Measurements from ENCODE around the gene SLX1A. TPM values are rescaled to one million over a fixed set of nuclear protein-coding genes. Genes with fewer than 3 reads are reported as not detected.
"Not testable (repeated sequence)": the region's sequence is repeated elsewhere in the genome, so short reads cannot be mapped to it uniquely, and the experiment has no call there.

The SLX1A gene
- total RNA-seq, 1 experiment from 2014 or later: 57.9 TPM

DNA sequence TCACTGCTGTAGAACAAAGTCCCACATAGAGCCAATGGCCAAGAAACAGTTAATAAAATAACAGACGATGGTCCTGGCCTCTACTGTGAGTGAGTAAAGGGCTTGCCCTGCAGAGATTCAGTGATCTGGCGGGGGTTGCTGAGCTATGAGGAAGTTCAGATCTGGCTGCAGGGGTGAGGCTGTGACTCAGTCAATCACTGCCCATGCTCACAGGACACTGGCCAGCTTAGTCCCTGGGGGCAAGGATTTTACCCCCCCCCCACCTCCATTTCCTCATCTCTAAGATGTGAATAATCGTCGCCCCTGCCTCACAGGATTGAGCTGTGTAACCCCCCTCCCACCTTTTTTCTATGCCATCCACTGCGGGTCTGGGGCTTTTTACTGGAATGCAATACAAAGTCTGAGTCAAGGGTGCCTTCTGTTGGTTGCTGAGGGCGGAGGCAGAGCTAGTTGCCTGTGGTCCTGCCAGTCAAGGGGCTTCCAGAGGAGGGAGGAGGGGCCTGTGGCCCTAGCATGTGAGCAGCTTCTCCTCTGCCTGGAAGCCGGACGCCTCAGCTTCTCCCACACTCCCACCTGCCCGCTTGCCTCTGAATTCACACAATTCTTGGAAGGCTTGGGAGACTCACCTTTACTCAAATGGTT, 13.5 kb downstream of the SLX1A start:
- in situ Hi-C loops (cut with HindIII; ENCODE audit: low sequenced_read_pairs); DNase-seq (ENCODE audit: low spot score): not testable (repeated sequence)

- DNase-seq (ENCODE audit: low spot score); in situ Hi-C loops (cut with HindIII; ENCODE audit: low sequenced_read_pairs): not testable (repeated sequence)
These were observed 15.4 kb downstream of the SLX1A start for GRCh38 chr16:30209032-30209431.

DNA sequence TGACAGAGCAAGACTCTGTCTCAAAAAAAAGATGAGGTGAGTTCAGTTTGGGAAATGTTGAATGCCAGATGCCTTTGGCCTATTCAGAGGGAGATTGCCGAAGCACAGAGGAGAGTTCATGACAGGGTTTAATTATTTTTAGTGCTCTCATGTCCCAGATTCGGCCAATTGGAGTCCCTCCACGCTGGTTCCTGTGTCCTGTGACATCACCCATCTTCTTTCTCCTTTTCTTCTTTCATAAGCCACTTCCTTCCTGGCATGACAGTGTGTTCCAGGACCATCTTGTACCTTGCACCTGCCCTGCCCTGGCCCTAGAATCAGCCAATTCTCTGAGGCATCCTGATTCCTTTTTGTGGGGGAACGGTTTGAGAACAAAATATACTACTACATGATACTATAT, 17.7 kb downstream of the SLX1A start:
- DNase-seq (ENCODE audit: low spot score); in situ Hi-C loops (cut with HindIII; ENCODE audit: low sequenced_read_pairs): not testable (repeated sequence)

GRCh38 chr16:30217082-30217481, 23.4 kb downstream of the SLX1A start:
- in situ Hi-C loops (cut with HindIII; ENCODE audit: low sequenced_read_pairs); DNase-seq (ENCODE audit: low spot score): not testable (repeated sequence)

Other genes with a start within 250 kb of the SLX1A start
- 78.5 and 123 TPM in 2 replicates for gene TMEM219, start 231.8 kb upstream of the SLX1A start, total RNA-seq (2014; rRNA removed; shearing (Covaris generic))
- gene TAOK2, start 220.0 kb upstream of the SLX1A start, total RNA-seq (2014; rRNA removed; shearing (Covaris generic)): 59.3 and 61.8 TPM in 2 replicates
- 15.0 and 16.7 TPM in 2 replicates for gene HIRIP3, start 198.3 kb upstream of the SLX1A start, total RNA-seq (2014; rRNA removed; shearing (Covaris generic))
- 72.4 and 97.0 TPM in 2 replicates for gene INO80E, start 197.6 kb upstream of the SLX1A start, total RNA-seq (2014; rRNA removed; shearing (Covaris generic))
- not detected in 2 replicates for gene DOC2A, start 182.8 kb upstream of the SLX1A start, total RNA-seq (2014; rRNA removed; shearing (Covaris generic))
- gene C16orf92, start 170.7 kb upstream of the SLX1A start, total RNA-seq (2014; rRNA removed; shearing (Covaris generic)): not detected in 2 replicates
- 1.3 TPM in 1 of 2 replicates, not detected in the other for gene TLCD3B, start 162.6 kb upstream of the SLX1A start, total RNA-seq (2014; rRNA removed; shearing (Covaris generic))
- gene ALDOA, start 128.1 kb upstream of the SLX1A start, total RNA-seq (2014; rRNA removed; shearing (Covaris generic)): 432 and 515 TPM in 2 replicates
- 225 and 232 TPM in 2 replicates for gene PPP4C, start 117.9 kb upstream of the SLX1A start, total RNA-seq (2014; rRNA removed; shearing (Covaris generic))
- not detected in 2 replicates for gene TBX6, start 102.0 kb upstream of the SLX1A start, total RNA-seq (2014; rRNA removed; shearing (Covaris generic))
- not detected in 2 replicates for gene YPEL3, start 97.7 kb upstream of the SLX1A start, total RNA-seq (2014; rRNA removed; shearing (Covaris generic))
- gene GDPD3, start 80.3 kb upstream of the SLX1A start, total RNA-seq (2014; rRNA removed; shearing (Covaris generic)): 0.12 TPM in 1 of 2 replicates, not detected in the other
- 34.6 and 37.0 TPM in 2 replicates for gene MAPK3, start 70.7 kb upstream of the SLX1A start, total RNA-seq (2014; rRNA removed; shearing (Covaris generic))
- 35.9 and 41.8 TPM in 2 replicates for gene CORO1A, start 10.3 kb upstream of the SLX1A start, total RNA-seq (2014; rRNA removed; shearing (Covaris generic))
- 39.0 and 103 TPM in 2 replicates for gene BOLA2B, start 209 bp upstream of the SLX1A start, total RNA-seq (2014; rRNA removed; shearing (Covaris generic))
- 0.75 and 7.5 TPM in 2 replicates for gene SULT1A3, start 5.4 kb downstream of the SLX1A start, total RNA-seq (2014; rRNA removed; shearing (Covaris generic))
- gene NPIPB13, start 54.6 kb downstream of the SLX1A start, total RNA-seq (2014; rRNA removed; shearing (Covaris generic)): 0.68 TPM in 1 of 2 replicates, not detected in the other
- gene CD2BP2, start 161.4 kb downstream of the SLX1A start, total RNA-seq (2014; rRNA removed; shearing (Covaris generic)): 82.4 and 84.3 TPM in 2 replicates
- gene TBC1D10B, start 176.6 kb downstream of the SLX1A start, total RNA-seq (2014; rRNA removed; shearing (Covaris generic)): 43.3 and 59.8 TPM in 2 replicates
- 0.58 TPM in 1 of 2 replicates, not detected in the other for gene MYL11, start 180.9 kb downstream of the SLX1A start, total RNA-seq (2014; rRNA removed; shearing (Covaris generic))
- gene SEPTIN1, start 188.7 kb downstream of the SLX1A start, total RNA-seq (2014; rRNA removed; shearing (Covaris generic)): 0.10 and 0.86 TPM in 2 replicates
- 30.4 and 41.8 TPM in 2 replicates for gene ZNF48, start 201.5 kb downstream of the SLX1A start, total RNA-seq (2014; rRNA removed; shearing (Covaris generic))
- gene ZNF771, start 213.7 kb downstream of the SLX1A start, total RNA-seq (2014; rRNA removed; shearing (Covaris generic)): 31.6 and 41.2 TPM in 2 replicates
- 92.0 and 127 TPM in 2 replicates for gene DCTPP1, start 236.2 kb downstream of the SLX1A start, total RNA-seq (2014; rRNA removed; shearing (Covaris generic))

Measured in G401 (cell line).